NCI-H2107 treated with DMSO at 0.1 percent for 48 hours (cell line): Measurements from ENCODE around the gene DCLK3.

ENCODE experiments used
- DNase-seq: peaks from one replicate; lab custom pipeline; 2025; ENCODE audit not compliant: unreplicated experiment; lab: John Stamatoyannopoulos, UW

The DCLK3 gene

GRCh38 chr3:36710606-36711005 lies 53.7 kb downstream of the DCLK3 start:
- no peak for DNase-seq

GRCh38 chr3:36709826-36710365 lies 54.5 kb downstream of the DCLK3 start:
- no peak for DNase-seq

- no peak for DNase-seq
These were observed 55.1 kb downstream of the DCLK3 start for GRCh38 chr3:36709281-36709680.

- no peak for DNase-seq
These were observed 56.5 kb downstream of the DCLK3 start for GRCh38 chr3:36707623-36708409.

- DNase-seq = no peak
These were observed 59.3 kb downstream of the DCLK3 start for GRCh38 chr3:36705015-36705414.

GRCh38 chr3:36704280-36704679 lies 60.1 kb downstream of the DCLK3 start:
- no peak for DNase-seq

GRCh38 chr3:36701249-36701572 lies 63.1 kb downstream of the DCLK3 start:
- DNase-seq = no peak

- DNase-seq = peak; percentile 20
These were observed 63.7 kb downstream of the DCLK3 start for GRCh38 chr3:36700537-36701248.

- no peak for DNase-seq
These were observed 66.0 kb downstream of the DCLK3 start for GRCh38 chr3:36698314-36698713.

- no peak for DNase-seq
These were observed 66.9 kb downstream of the DCLK3 start for GRCh38 chr3:36697229-36698001.

- DNase-seq = no peak
These were observed 67.6 kb downstream of the DCLK3 start for GRCh38 chr3:36696799-36697198.

GRCh38 chr3:36695769-36696137 lies 68.6 kb downstream of the DCLK3 start:
- DNase-seq = no peak

- DNase-seq = no peak
These were observed 69.1 kb downstream of the DCLK3 start for GRCh38 chr3:36695113-36695768.

- DNase-seq = no peak
These were observed 70.7 kb downstream of the DCLK3 start for GRCh38 chr3:36693670-36694069.

- DNase-seq = no peak
These were observed 74.8 kb downstream of the DCLK3 start for GRCh38 chr3:36689560-36689959.

- no peak for DNase-seq
These were observed 75.5 kb downstream of the DCLK3 start for GRCh38 chr3:36688815-36689214.

GRCh38 chr3:36686516-36686915 lies 77.8 kb downstream of the DCLK3 start:
- DNase-seq = no peak

GRCh38 chr3:36681867-36682266 lies 82.5 kb downstream of the DCLK3 start:
- DNase-seq = no peak

GRCh38 chr3:36680952-36681351 lies 83.4 kb downstream of the DCLK3 start:
- DNase-seq = no peak

GRCh38 chr3:36679384-36680200 lies 84.8 kb downstream of the DCLK3 start:
- DNase-seq = no peak
